Stimulated activated CD4-positive, alpha-beta T cell treated with anti-CD3 and anti-CD28 coated beads, Interleukin-2, amount 100 ng/mL, for 48 hours (primary cell): ENCODE measurements around the gene KCTD1.

Experiments used
- DNase-seq, 2 donors: peaks; one replicate each; pipeline ENCODE4 v3.0.0-alpha.2; 2020

KCTD1 gene

DNA sequence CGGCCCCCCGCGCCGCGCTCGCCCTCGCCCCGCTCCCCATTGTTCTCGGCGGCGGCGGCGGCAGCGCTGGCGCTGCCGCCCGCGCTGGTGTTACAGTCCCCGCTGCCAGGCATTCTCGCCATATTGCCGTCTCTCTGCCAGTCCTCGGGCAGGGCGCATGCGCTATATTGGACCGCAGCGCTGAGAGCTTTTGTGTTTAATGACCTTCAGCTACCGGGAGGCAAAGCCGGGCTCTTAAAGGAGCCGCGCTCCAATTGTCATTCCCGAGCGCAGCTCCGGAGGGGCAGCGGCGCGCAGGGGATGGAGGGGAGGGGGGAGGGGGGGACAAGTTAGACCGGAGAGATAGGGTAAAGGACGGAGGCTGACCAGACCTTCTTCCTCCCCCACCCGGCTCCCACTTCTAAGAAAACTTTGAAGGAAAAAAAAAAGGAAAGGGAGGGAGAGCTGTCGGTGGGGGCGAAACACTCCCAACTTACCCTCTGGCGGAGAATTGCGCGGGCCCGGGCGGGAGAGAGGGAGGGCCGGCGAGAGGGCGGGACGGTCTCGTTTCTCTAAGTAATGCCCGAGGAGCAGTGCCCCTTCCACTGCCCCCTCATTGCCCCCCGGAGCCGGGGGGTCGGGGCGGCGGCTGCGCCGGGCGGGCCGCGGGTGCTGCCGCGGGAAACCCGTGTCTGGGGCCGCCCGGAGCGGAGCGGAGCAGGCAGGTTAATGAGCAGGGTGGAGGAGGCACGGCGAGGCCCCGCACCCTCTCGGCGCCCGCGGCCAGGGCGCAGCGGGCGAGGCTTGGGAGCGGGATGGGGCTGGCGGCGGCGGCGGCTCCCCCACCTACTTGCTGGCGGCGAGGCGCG is at the start of gene KCTD1:
Gene KCTD1 (minus strand): TSS at position 139 of the 848 bp plus-strand sequence. CDS start 17 bp downstream, at position 122.
- peak; percentile 52 to 59 for DNase-seq

DNA sequence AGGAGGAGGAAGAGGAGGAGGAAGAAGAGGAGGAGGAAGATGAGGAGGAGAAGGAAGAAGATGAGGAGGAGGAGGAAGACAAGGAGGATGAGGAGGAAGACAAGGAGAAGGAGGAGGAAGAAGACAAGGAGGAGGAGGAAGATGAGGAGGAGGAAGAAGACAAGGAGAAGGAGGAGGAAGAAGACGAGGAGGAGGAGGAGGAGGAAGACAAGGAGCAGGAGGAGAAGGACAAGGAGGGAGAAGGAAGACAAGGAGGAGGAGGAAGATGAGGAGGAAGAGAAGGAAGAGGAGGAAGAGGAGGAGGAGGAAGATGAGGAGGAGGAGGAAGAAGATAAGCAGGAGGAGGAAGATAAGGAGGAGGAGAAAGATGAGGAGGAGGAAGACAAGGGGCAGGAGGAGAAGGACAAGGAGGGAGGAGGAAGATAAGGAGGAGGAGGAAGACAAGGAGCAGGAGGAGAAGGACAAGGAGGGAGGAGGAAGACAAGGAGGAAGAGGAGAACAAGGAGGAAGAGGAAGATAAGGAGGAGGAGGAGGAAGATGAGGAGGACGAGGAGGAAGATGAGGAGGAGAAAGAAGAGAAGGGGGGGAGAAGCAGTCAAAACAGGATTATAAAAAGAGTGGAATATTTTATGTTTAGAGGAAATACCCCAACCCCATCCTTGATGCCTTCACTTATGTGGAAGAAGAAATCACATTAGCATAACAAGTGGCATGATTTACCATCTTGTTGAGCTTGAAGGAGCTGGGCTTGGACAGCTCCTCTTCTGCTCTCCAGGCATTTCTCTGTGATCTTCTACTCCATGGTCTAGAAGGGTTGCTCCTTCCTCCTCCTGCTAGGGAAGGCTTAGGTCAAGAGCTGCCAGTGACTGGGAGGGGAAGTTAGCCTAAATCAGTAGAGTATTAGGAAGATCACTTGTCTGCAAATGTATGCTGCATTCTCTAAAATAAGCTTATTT is 45.3 kb upstream of the KCTD1 start:
- no peak for DNase-seq

DNA sequence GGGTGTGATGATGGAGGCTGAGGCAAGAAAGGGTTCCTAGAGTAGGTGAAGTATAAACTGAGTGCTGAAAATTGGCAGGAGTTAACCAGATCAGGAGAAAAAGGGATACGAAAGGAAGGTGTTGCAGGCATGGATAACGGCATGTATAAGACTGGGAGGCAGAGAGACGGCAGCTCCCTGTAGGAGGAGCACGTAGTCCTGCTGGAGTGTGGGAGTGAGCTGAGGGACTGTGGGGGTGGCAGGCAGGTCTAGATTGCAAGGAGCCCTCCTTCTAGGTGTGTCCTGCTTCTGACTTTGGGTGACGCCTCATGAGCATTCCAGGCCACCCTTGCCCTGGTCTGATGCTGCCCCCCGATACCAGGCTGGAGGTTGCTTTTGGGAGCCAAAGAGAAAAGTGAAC is 36.4 kb upstream of the KCTD1 start:
- DNase-seq, result no peak

DNA sequence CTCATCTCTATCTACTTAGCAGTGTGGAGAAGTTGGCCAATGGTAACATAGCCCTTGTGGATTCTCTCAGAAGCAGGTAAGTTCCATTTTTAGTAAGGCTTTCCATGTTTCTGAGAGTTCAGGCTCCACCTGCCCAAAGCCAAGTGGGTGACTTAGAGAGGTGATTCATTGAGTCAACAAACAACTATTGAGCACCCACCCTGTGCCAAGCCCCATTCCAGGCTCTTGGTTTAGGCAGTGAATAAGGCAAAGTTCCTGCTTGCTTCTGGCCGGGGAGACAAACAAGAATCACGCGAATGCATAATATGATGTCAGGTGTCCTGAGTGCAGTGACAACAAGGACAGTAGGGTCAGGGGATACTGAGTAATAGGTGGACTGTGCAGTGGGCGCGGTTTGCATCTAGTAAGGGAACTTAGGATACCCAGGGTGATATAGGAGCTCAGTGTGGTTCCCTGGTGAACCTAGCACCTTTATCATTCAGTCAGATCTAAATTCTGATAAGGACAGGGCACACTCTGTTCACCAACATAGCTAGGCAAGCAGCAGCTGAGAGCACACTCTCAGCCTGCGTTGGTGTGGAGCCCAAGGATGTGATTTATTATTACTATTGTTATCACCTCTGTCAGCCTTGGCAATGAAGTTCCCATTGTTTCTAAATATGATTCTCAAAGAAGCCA is 31.7 kb upstream of the KCTD1 start:
- no peak for DNase-seq

DNA sequence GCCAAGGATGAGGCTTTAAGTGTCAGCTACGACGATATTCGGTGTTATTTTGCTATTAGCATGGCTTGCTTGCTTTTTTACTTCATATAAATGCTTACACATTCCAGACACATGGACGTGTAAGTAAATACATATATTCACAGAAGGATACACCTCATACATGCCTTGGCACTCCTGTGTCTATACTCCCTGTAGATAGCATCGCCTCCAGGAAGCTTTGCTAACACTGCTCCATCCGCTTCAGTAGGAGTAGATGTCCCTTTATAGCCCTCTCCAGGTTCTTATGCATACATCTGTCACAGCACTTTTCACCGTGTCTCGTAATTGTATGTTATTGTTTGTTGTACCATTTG is 27.5 kb upstream of the KCTD1 start:
- DNase-seq, result no peak

DNA sequence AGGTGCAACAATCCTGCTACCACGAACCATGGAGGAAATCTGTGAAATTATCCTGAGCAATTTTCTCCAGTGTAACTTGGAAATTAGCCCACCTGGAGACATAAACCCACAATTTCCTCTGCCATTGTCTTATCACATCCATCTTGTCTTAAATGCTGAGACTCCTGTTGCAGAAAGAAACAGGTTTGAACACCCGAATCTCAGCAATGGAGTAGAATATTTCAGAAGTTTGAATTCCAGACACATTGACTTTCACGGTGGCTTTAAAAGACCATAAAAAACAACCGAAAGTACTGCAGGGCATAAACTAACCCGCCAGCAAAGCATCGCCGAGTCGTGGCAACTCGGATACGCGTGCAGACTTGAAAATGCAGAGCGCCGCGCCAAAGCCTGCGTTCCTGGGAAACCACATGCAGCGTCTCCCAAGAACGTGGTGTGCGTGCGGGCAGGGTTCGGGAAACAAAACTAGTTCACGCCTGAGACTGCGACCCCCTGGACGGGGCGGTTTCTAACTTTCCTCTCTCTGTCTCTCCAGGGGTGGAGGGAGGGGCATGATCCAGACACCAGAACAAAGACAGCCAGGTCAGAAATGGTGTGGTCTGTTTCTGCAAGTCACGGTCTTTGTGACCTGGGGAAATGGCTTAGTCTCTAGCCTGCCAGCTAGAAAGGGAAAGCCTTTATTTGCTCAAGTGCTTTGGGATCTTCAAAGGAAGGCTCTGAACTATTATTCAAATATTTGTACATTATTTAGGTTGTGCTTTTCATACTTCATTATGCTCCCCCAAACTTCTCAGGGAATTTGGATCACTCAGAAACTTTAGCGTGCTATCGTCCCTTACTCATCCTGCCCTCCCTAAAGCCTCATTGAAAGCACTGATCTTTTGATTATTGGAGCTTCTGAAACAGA is 26.9 kb upstream of the KCTD1 start:
- DNase-seq, result no peak

DNA sequence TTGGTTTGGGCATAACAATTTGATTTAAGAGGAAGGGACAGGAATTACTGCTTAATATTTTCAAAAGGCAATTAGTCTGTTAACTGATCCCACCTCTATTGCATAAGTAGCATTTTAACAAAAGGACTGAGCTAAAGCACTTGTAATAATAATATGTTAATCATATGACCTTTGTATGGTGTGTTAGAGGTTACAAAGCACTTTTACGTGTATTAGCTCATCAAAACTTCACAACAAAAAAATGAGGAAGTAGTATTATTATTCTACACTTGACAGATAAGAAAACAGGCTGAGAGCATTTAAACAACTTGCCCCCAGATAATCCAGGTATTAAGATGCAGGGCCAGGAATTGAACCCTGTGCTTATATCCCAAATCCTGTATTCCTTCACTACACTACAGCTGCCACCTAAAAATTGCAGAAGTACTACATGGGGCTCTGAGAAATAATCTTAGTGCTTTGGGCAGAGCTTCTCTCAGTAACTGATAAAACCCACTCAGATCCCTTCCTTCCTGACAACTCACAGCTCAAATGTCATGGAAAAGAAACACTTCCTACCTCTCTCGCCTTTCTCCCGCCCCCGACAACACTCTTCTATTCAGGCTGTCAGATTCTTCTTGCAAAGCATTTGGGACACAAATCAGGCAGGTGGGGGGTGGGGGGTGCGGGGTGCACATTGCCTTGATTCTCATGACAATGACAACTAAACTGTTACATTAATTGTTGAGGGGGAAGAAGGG is 20.7 kb upstream of the KCTD1 start:
- no peak for DNase-seq

DNA sequence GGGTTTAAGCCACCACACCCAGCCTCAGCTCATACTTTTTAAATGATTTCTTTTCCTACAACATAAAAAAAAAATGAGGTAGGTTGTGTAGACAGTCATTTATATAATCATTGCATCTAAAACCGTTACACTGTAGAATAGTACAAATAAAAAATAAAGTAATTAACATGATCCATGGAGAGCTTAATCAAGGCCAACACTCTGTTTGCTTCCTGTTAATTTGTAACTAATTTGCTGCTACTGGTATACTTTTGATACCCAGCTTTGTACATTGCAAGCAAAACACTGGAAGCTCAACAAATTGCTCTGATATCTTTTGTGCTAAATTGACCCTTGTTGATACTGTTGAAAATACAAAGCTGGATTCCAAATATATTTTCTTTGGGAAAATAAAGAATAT is 20.2 kb upstream of the KCTD1 start:
- DNase-seq, result no peak

DNA sequence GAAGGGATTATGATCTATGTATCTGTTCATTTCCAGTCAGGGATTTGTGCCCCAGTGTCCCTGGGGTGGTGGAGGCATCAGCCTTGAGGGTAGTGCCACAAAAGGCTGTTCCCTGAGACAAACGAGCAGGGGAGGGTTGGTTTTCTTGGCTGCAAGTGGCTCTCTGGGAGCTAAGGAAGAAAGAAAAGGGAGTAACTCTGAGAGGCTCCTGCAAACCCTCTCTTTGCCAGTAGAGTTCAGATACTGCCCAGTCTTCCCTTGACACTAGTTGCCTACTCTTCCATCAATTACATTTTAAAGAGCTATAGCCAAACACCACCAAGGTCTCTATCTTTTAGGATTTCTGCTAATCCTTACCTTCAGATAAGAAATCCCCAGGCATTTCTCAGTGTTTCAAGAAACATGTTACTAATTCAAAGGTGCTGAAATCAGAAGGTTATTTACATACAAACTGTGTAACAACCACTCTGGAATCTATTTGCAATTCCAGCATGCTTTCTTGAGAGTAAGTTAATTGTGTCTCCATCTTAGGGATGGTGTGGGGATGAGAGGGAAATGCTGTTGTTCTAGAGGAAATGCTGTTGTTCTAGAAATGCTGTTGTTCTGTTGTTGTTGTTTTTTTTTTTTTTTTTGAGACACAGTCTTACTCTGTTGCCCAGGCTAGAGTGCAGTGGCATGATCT is 18.7 kb upstream of the KCTD1 start:
- no peak for DNase-seq

DNA sequence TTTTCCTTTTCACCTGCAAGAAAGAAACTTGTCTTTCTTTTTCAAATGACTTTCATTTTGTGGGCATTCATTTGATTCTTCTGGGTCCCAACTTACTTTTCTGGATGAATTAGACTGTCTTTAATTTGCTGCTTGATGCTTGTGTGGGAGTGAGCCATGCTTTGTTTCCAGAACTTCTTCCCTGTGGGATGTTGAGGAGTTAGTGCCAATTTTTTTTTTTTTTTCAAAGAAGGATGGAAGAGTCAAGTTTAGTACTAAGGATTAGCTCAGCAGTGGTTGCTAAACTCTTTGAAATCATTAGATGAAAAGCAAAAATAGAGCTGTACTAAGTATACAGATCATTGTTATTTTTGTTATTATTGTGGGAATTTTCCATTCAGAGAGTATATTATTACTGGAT is 17.2 kb upstream of the KCTD1 start:
- no peak for DNase-seq

DNA sequence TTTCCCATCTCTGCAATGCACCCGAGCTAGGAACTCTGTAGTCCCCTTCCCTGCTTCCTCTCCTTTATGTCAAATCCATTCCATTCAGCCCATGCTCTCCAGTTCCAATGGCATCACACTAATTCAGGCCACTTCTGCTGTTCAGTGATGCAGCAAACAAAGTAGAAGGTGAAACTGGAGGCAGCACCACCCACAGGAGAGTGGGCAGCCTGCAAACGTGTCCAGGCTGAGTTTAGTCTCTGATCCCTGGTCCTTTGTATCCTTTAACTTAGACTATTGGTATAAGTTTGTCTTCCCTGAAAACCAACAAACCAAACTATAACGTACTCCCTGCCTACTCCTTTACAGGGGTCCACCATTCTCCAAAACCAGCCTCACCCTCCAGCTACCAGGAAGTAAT is 14.7 kb upstream of the KCTD1 start:
- DNase-seq, result no peak

DNA sequence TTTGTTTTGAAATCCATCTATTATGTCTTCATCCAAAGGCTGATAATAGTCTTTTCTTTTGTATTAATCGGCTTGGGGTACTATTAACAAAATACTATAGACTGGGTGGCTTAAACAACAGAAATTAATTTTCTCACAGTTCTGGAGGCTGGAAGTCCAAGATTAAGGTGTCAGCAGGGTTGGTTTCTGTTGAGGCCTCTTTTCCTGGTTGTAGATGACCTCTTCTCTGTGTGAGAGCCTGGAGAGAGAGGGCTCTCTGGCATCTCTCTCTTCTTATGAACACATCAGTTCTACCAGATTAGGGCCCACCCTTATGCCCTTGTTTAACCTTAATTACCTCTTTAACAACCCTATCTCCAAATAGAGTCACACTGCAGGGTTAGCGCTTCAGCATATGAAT is 14.2 kb upstream of the KCTD1 start:
- DNase-seq, result no peak

DNA sequence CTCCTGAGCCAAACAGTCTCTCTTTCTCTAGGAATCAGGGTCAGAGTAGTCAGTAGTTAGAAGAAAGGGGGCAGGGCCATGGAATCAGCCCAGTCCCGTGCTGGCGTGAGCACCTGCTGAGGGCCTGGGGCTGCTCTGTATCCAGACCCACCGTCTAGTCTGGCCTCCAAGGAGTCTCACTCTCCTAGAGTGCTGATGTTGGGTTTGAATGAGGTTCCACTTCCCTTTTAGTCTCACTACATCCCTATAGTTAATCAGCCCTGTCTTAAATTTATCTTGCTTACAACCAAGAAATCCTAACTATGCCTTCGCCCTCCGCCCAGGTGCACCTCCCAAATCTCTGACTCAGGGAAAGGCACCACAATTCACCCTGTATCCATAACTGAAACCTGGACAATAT is 13.4 kb upstream of the KCTD1 start:
- DNase-seq, result no peak

DNA sequence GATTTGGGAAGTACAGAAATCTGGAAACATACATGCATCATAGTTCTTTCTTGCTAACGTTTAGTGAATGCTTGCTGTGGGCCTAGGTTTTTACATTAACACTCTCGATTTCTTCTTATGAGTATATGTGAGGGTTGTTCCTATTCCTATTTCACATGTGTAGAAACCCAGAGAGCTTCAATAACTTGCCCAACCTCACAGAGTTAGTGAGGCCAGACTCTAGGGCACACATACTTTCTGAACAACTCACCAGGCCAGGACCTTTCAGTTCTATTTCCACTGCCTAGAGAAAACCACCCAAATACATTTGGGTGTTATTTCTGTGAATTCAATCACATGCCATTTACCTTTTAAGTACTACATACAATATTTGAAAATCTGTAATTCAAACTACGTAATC is 8.2 kb upstream of the KCTD1 start:
- no peak for DNase-seq

DNA sequence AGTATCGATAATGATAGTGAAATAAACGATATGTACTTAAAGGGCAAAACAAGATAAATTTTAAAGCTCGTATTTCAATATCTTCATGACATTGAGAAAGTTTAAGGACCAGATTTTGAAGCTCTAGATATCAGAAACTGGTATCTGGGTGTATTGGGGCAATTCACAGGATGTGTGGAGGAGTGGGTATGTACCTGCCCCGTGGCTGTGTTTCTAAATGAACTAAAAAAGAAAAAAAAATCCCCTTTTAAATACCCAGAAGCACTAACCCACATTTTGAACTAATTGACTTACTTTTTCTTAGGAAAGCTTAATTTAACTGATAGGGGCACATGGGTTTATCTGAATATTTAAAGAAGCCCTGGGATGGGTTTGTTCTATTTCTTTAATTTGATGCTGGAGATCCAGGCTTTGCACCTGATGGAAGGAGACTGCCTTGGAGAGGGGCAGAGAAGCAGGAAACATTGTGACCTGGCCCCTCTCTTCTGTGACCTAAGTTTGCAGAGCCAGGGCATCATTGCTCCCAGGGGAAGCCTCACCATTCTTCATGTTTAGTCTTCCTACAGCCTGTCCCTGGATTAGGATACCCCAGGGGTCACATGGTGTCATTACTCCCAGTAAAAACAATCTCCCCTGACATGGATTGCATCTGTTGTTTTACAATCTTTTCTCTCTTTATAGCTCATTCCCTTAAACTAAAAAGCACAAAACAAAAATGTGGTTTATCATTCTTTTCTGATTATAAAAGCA is 7.6 kb upstream of the KCTD1 start:
- no peak for DNase-seq

DNA sequence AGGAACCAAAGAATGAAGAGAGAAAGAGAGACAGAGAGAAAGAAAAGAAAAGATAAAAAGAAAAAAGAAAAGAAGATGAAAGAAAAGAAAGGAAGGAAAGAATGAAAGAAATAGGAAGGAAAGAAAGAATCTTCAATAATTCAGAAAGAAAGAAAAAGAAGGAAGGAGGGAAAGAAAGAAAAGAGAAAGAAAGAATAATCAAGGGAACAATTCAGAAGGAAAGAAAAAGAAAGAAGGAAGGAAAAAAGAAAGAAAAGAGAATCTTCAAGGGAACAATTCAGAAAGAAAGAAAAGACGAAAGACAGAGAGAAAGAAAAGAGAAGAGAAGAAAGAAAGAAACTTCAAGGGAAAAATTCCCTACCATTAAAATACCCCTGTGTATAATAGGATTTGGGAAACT is 5.6 kb upstream of the KCTD1 start:
- DNase-seq, result no peak

DNA sequence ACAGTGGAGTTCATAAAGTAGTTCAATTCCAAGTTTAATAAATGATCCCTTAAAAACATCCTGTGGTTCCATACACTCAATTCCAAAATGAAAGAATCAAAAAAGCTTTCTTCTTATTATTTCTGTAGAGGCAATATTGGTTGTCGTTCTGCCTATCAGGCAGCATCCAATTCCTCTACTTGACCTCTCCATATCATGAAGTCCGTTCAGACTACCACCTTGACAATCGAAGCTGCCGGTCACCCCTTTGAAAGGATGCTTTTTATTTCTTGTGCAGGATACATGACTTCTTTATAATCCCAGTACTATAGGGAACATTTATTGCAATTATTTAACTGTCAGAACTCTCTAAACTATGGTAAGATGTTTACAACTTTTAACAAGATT is 3.3 kb upstream of the KCTD1 start:
- no peak for DNase-seq

DNA sequence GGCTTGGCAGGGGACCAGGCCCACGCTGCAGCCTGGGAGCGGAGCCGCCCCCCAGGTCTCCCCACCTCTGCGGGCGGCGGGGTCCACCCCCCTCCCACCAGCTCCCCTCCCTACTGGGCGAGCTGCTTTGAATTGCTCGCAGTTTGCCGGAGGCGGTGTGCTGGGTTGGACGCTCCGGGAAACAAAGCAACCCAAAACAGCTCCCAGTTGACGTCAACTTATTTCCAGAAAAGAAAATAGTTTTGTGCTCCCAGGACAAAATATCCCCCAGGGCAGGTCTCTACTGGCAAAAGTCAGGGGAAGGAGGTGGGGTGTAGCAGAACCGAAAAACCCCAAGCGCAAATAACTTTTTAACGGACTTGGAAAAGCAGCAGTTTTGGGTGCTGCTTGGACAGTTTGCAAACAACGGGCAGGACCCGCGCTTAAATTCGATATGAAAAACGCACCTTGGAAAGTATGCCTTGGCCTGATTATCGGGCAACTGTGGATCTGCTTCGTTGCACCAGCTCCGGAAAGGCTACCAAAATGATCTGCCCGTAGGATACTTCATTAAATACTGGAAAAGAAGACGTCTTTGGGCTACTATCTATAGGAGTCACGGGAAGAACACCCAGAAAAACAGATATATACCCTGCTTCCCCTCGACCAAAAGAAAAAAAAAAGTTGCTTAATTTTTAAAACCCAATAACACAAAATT is 2.8 kb upstream of the KCTD1 start:
- DNase-seq, result no peak

DNA sequence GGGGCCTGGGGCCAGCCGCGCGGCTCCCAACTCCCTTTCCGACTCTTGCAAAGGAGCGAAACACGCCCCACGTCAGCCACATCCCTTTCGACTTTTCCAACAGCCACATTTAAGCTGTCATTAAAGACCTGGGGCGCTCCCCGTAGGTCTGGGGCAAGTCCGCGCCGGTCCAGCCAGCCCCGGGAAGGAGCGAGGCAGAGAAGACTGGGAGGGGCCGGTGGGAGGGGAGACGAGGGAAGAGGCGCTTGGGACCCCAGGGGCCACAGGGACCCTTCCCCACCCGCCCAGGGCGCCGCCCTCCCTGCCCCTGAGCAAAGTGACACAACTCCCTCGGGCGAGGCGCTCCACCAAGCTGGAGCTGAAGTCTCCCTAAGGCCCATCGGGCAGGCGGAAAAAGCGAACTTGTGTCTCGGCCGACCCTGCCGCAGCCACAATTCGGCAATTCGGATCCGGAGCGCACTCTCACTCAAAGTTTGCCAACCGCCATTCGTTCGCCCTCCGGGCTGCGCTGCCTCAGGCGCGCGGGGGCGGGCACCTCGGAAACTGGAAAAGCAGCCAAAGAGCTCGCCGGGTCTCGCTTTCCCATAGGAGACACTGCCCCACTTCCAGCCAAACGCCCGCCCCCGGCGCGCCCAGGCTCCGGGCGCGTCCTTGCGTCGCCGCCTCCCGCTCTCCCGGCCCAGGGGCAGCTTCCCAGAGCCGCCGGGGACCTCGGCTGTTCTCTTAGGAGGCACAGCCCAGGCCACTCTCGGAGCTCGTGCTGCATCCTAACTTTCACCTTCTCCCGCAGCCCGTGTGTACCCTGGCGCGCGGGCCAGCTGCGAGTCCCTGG is 1.1 kb upstream of the KCTD1 start:
- DNase-seq, result peak in 1 of 2 donors; percentile 15
